Measurements from ENCODE around the gene TAF1B. TPM values are rescaled to one million over a fixed set of nuclear protein-coding genes. Genes with fewer than 3 reads are reported as not detected.

The TAF1B gene
- total RNA-seq, 1 experiment from 2014 or later = 29.9 TPM

DNA sequence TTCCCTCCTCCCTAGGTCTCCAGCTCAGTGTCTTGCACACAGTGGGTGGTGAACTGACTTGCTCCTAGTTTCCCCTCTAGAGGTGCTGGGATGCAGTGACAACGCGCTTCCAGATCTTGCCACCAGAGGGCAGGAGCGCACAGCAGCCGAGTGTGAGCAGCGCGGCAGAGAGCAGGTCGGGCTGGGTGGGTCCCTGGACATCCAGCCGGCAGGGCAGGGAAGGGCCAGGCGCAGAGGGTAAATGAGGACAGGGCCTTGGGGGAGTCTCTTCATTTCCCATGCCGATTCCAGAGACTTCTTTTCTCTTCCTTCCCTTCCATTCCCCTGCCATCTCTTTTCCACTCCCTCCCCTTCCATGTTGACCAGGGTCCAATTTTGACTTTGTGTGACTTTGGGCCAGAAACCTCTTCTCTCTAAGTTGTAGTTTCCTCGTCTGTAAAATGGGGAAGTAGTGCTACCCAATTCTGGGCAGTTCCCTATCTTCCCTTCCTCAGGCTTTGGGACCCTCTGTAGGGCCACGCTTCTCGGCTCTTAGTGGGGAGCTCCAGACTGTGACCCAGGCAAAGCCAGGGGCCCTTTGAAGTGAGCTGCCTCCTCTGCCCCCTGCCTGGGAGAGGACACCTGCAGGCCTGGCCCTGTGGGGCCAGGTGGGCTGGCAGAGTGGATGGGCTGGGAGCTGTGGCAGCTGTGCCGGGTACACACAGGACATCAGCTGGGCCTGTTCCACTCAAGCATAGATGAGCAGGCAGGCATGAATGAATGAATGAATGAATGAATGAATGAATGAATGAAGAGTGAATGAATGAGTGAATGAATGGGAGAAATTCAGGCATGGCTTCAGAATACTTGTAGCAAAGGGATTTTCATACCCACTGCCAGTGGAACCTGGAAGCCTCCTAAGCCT lies 43.3 kb upstream of the TAF1B start:
- H3K27ac Mint-ChIP-seq = no peak overlapping the region
- Histone ChIP-seq H3K79me2 (ENCODE audit: insufficient read depth, low read length) (no peaks in the 10 kb centered on the region), H3K4ac (ENCODE audit: low read depth, low read length) (no peak overlapping the region), H3T11ph (ENCODE audit: low read length) (no peak overlapping the region), H3K9ac (ENCODE audit: extremely low read depth, insufficient read length, low read length) (no peak overlapping the region), H2AK5ac (ENCODE audit: insufficient read length, low read length) (no peak overlapping the region), H2BK5ac (ENCODE audit: insufficient read length, low read length) (no peak overlapping the region), H2AFZ (ENCODE audit: low read length) (no peak overlapping the region), H2BK120ac (ENCODE audit: low read depth, low read length, poor library complexity, severe bottlenecking) (no peak overlapping the region), H2BK15ac (ENCODE audit: low read depth, low read length) (no peak overlapping the region), H3K4me2 (ENCODE audit: insufficient read depth, insufficient read length, low read length) (no peak overlapping the region), H3K4me1 (ENCODE audit: insufficient read depth, low read length) (no peaks in the 10 kb centered on the region), H3K56ac (ENCODE audit: insufficient read length, low read depth, low read length) (no peak overlapping the region), H2BK12ac (ENCODE audit: insufficient read length, low read depth, low read length) (no peak overlapping the region), H4K5ac (ENCODE audit: insufficient read length, low read depth, low read length) (no peak overlapping the region), H3K9me3 (ENCODE audit: control insufficient read depth, low read depth, low read length) (no peaks in the 10 kb centered on the region), H3K23me2 (ENCODE audit: insufficient read length, low read depth, low read length, poor library complexity, severe bottlenecking) (no peaks in the 10 kb centered on the region), H4K20me1 (ENCODE audit: control insufficient read depth, insufficient read depth, insufficient read length) (no peaks in the 10 kb centered on the region), H2BK20ac (ENCODE audit: low read depth, low read length, poor library complexity, severe bottlenecking) (no peak overlapping the region), H3K23ac (ENCODE audit: insufficient read length, low read depth, low read length) (no peak overlapping the region), H4K91ac (ENCODE audit: insufficient read length, low read depth, low read length) (no peak overlapping the region), H4K8ac (replicated peaks; ENCODE audit: insufficient read length, low read depth, low read length) (no peak overlapping the region), H3K27ac (ENCODE audit: insufficient read length, low read depth, low read length) (no peak overlapping the region), H3K18ac (ENCODE audit: insufficient read length, low read depth, low read length) (no peak overlapping the region), H3K27me3 (ENCODE audit: insufficient read depth, low read length) (no peaks in the 10 kb centered on the region), H3K14ac (ENCODE audit: insufficient read depth, low read length) (no peak overlapping the region), H3K79me1 (ENCODE audit: insufficient read depth, low read depth, low read length, poor library complexity, severe bottlenecking) (no peaks in the 10 kb centered on the region)
- H3K4me3 Mint-ChIP-seq = no peak overlapping the region; a peak in 1 of 5 replicates
- TF ChIP-seq, protein P1, sequence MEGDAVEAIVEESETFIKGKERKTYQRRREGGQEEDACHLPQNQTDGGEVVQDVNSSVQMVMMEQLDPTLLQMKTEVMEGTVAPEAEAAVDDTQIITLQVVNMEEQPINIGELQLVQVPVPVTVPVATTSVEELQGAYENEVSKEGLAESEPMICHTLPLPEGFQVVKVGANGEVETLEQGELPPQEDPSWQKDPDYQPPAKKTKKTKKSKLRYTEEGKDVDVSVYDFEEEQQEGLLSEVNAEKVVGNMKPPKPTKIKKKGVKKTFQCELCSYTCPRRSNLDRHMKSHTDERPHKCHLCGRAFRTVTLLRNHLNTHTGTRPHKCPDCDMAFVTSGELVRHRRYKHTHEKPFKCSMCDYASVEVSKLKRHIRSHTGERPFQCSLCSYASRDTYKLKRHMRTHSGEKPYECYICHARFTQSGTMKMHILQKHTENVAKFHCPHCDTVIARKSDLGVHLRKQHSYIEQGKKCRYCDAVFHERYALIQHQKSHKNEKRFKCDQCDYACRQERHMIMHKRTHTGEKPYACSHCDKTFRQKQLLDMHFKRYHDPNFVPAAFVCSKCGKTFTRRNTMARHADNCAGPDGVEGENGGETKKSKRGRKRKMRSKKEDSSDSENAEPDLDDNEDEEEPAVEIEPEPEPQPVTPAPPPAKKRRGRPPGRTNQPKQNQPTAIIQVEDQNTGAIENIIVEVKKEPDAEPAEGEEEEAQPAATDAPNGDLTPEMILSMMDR (conservative IDR thresholded peaks at IDR 0.05) = peak; percentile 96
- no peaks in the 10 kb centered on the region; a peak in 1 of 5 replicates for H3K9me3 Mint-ChIP-seq
- no peaks in the 10 kb centered on the region for H3K36me3 Mint-ChIP-seq (ENCODE audit: insufficient read depth in 1 of 3, low read depth in 3 of 3)
- no peaks in the 10 kb centered on the region; the same call in 1 of the 2 replicates for H3K27me3 Mint-ChIP-seq (ENCODE audit: low read depth)
- WGBS (ENCODE audit: extremely low coverage, insufficient read length, low lambda C conversion rate) = no CpG with 5 or more reads among the region's 14 CpGs
- peaks cover 22 to 45% of the 10 kb centered on the region in 2 experiments for H3K4me1 Mint-ChIP-seq
- peak; percentile 94 for DNase-seq
